Fibroblast of lung (primary cell): ENCODE measurements around the gene SDCCAG8.

Experiments used
- EZH2 ChIP-seq: IDR thresholded peaks from 2 replicates; pipeline ENCODE4 v1.5.1; 2012; ENCODE audit warnings: low read length, control low read depth, mild to moderate bottlenecking; ENCODE audit errors: missing control alignments
- TF ChIP-seq, protein P1 (sequence below), 2 donors: IDR thresholded peaks in 1 of 2; conservative IDR thresholded peaks in 1 of 2; 1 replicate in 1 of 2; 2 replicates in 1 of 2; pipeline ENCODE4 v1.5.1; 2011 to 2012; ENCODE audit warnings: low read length in 2 of 2, control low read depth in 1 of 2, inconsistent platforms in 1 of 2, low read depth in 1 of 2, mild to moderate bottlenecking in 1 of 2

- TF ChIP-seq, protein P1, sequence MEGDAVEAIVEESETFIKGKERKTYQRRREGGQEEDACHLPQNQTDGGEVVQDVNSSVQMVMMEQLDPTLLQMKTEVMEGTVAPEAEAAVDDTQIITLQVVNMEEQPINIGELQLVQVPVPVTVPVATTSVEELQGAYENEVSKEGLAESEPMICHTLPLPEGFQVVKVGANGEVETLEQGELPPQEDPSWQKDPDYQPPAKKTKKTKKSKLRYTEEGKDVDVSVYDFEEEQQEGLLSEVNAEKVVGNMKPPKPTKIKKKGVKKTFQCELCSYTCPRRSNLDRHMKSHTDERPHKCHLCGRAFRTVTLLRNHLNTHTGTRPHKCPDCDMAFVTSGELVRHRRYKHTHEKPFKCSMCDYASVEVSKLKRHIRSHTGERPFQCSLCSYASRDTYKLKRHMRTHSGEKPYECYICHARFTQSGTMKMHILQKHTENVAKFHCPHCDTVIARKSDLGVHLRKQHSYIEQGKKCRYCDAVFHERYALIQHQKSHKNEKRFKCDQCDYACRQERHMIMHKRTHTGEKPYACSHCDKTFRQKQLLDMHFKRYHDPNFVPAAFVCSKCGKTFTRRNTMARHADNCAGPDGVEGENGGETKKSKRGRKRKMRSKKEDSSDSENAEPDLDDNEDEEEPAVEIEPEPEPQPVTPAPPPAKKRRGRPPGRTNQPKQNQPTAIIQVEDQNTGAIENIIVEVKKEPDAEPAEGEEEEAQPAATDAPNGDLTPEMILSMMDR (conservative IDR thresholded peaks at IDR 0.05 in 1 of 2, IDR thresholded peaks at IDR 0.05 in 1 of 2; ENCODE audit: low read depth in 1 of 2, low read length in 2 of 2), result no peak
- TF ChIP-seq EZH2, result no peak
Observed at GRCh38 chr1:243408479-243408878, 152.6 kb downstream of the SDCCAG8 start.
